Gastroesophageal sphincter (tissue), 3 donors: Measurements from ENCODE around the gene REELD1.

Experiments used
- EP300 ChIP-seq: sonication (generic); formaldehyde crosslinking; IDR thresholded peaks from one replicate; pipeline ENCODE4 v1.6.1; 2017; ENCODE audit warnings: antibody characterized with exemption, mild to moderate bottlenecking
- POLR2A ChIP-seq, 2 donors: fragments of 450-650 bp; IDR thresholded peaks; one replicate each; pipeline ENCODE4 v1.6.1; 2017; ENCODE audit warnings: antibody characterized with exemption in 2 of 2, mild to moderate bottlenecking in 2 of 2, moderate library complexity in 1 of 2
- POLR2AphosphoS5 ChIP-seq: sonication (generic); formaldehyde crosslinking; IDR thresholded peaks from one replicate; pipeline ENCODE4 v1.6.1; 2017; ENCODE audit warnings: antibody characterized with exemption
- TF ChIP-seq, protein P1 (sequence below), 4 experiments: fragments of 200-600 bp in 2 of 4; fragments of 450-650 bp in 2 of 4; sonication (generic) in 1 of 4; IDR thresholded peaks; one replicate each; pipeline ENCODE4 v1.5.1; 2017 to 2019; ENCODE audit warnings: antibody characterized with exemption in 4 of 4, mild to moderate bottlenecking in 2 of 4, moderate library complexity in 2 of 4

DNA sequence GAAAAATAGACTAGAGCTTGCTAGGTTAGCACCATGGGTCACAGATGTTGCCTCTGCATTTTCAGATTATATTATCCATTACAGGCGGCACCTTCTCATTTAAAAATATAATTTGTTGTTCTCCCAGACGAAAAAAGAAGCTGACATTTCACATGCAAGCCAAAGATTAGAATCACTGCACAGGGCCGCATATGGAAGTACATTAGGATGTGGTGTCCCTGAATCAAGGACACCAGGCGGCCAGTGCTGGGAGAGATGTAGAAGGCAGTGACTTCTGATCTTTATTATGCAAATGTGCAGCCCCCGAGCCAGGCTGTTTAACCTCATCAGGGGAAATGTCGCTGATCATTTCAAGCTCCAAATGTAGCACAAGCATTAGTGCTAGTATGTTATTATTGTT is 22.8 kb downstream of the REELD1 start:
- TF ChIP-seq EP300 (no peak), POLR2AphosphoS5 (no peak), POLR2A (IDR thresholded peaks at IDR 0.05) (no peak)
- TF ChIP-seq, protein P1, sequence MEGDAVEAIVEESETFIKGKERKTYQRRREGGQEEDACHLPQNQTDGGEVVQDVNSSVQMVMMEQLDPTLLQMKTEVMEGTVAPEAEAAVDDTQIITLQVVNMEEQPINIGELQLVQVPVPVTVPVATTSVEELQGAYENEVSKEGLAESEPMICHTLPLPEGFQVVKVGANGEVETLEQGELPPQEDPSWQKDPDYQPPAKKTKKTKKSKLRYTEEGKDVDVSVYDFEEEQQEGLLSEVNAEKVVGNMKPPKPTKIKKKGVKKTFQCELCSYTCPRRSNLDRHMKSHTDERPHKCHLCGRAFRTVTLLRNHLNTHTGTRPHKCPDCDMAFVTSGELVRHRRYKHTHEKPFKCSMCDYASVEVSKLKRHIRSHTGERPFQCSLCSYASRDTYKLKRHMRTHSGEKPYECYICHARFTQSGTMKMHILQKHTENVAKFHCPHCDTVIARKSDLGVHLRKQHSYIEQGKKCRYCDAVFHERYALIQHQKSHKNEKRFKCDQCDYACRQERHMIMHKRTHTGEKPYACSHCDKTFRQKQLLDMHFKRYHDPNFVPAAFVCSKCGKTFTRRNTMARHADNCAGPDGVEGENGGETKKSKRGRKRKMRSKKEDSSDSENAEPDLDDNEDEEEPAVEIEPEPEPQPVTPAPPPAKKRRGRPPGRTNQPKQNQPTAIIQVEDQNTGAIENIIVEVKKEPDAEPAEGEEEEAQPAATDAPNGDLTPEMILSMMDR (IDR thresholded peaks at IDR 0.05) = no peak
